Neuronal stem cell (in vitro differentiated cells): Measurements from ENCODE around the gene THEM4.
A peak's percentile ranks its signal among the peaks of the same experiment; 100 is the strongest.
"Not testable (repeated sequence)": the region's sequence is repeated elsewhere in the genome, so short reads cannot be mapped to it uniquely, and the experiment has no call there.

Experiments used
- DNase-seq: peaks from one replicate; pipeline ENCODE4 v3.0.0-alpha.2; 2013; ENCODE audit warnings: low spot score
- H2AFZ ChIP-seq: one replicate; pipeline ENCODE4 v1.6.1; 2013; ENCODE audit warnings: mild to moderate bottlenecking, low read length, inconsistent platforms
- H2AK5ac ChIP-seq: 2 replicates; pipeline ENCODE4 v1.6.1; 2013; ENCODE audit warnings: low read depth, mild to moderate bottlenecking, inconsistent platforms, low read length, moderate library complexity, mixed read lengths
- H2BK120ac ChIP-seq: 2 replicates; pipeline ENCODE4 v1.6.1; 2013; ENCODE audit warnings: low read depth, mild to moderate bottlenecking, inconsistent platforms, low read length, moderate library complexity, mixed read lengths
- H2BK12ac ChIP-seq: one replicate; pipeline ENCODE4 v1.6.1; 2013; ENCODE audit warnings: low read length, inconsistent platforms
- H2BK15ac ChIP-seq: 2 replicates; pipeline ENCODE4 v1.6.1; 2013; ENCODE audit warnings: mild to moderate bottlenecking, low read length, inconsistent platforms, mixed read lengths
- H2BK5ac ChIP-seq: one replicate; pipeline ENCODE4 v1.6.1; 2013; ENCODE audit warnings: inconsistent platforms, mild to moderate bottlenecking, low read length, moderate library complexity
- H3K14ac ChIP-seq: one replicate; pipeline ENCODE4 v1.6.1; 2013; ENCODE audit warnings: low read length, inconsistent platforms
- H3K18ac ChIP-seq: 2 replicates; pipeline ENCODE4 v1.6.1; 2013; ENCODE audit warnings: low read length, inconsistent platforms
- H3K23ac ChIP-seq: 2 replicates; pipeline ENCODE4 v1.6.1; 2013; ENCODE audit warnings: low read depth, mild to moderate bottlenecking, mixed read lengths, low read length, inconsistent platforms; ENCODE audit not compliant: poor library complexity
- H3K27ac ChIP-seq: replicated peaks from 3 replicates; pipeline ENCODE4 v1.5.1; 2013; ENCODE audit warnings: low read length, inconsistent platforms
- H3K27me3 ChIP-seq, 3 experiments: 2 replicates each; pipeline ENCODE4 v1.6.1; 2013; ENCODE audit warnings: low read length in 3 of 3, mild to moderate bottlenecking in 2 of 3, inconsistent platforms in 1 of 3, low read depth in 1 of 3, mixed read lengths in 1 of 3, moderate library complexity in 1 of 3; ENCODE audit not compliant: control insufficient read depth in 3 of 3, insufficient read depth in 3 of 3
- H3K36me3 ChIP-seq, 2 donors: replicated peaks in 1 of 2; 2 replicates each; pipeline ENCODE4 v1.6.1; 2013; ENCODE audit warnings: low read length in 2 of 2; ENCODE audit not compliant: control insufficient read depth in 2 of 2, insufficient read depth in 2 of 2
- H3K4ac ChIP-seq: 2 replicates; pipeline ENCODE4 v1.6.1; 2013; ENCODE audit warnings: inconsistent platforms, mild to moderate bottlenecking, low read length, moderate library complexity
- H3K4me1 ChIP-seq, 2 donors: 1 replicate in 1 of 2; 2 replicates in 1 of 2; pipeline ENCODE4 v1.6.1; 2013; ENCODE audit warnings: low read length in 2 of 2, low read depth in 1 of 2; ENCODE audit not compliant: control insufficient read depth in 2 of 2, insufficient read depth in 1 of 2
- H3K4me2 ChIP-seq: one replicate; pipeline ENCODE4 v1.6.1; 2013; ENCODE audit warnings: mild to moderate bottlenecking, low read length, inconsistent platforms; ENCODE audit not compliant: insufficient read depth, poor library complexity, severe bottlenecking
- H3K4me3 ChIP-seq, 2 donors: 2 replicates each; pipeline ENCODE4 v1.5.1; 2013; ENCODE audit warnings: low read length in 2 of 2, mild to moderate bottlenecking in 2 of 2, inconsistent platforms in 1 of 2, moderate library complexity in 1 of 2
- H3K79me1 ChIP-seq: one replicate; pipeline ENCODE4 v1.6.1; 2013; ENCODE audit warnings: low read depth, mild to moderate bottlenecking, inconsistent platforms, low read length, moderate library complexity
- H3K9ac ChIP-seq: one replicate; pipeline ENCODE4 v1.6.1; 2013; ENCODE audit warnings: mild to moderate bottlenecking, low read depth, low read length, inconsistent platforms; ENCODE audit not compliant: poor library complexity
- H3K9me3 ChIP-seq, 2 donors: replicated peaks in 1 of 2; 2 replicates each; pipeline versions ENCODE3 to v1.6.1; 2013; ENCODE audit warnings: low read length in 2 of 2, mild to moderate bottlenecking in 2 of 2, inconsistent platforms in 1 of 2, low read depth in 1 of 2, mixed read lengths in 1 of 2, moderate library complexity in 1 of 2; ENCODE audit not compliant: control insufficient read depth in 2 of 2, insufficient read depth in 1 of 2
- H4K8ac ChIP-seq: one replicate; pipeline ENCODE4 v1.6.1; 2013; ENCODE audit warnings: low read depth, mild to moderate bottlenecking, inconsistent platforms, low read length, moderate library complexity
- H4K91ac ChIP-seq: one replicate; pipeline ENCODE4 v1.6.1; 2013; ENCODE audit warnings: low read length, low read depth, mild to moderate bottlenecking, inconsistent platforms; ENCODE audit not compliant: poor library complexity
- WGBS, 2 donors: extraction: QIAGEN DNeasy Blood & Tissue Kit; methylation state at CpG; one replicate each; pipeline ENCODE4 v1.1.7; 2013; ENCODE audit warnings: missing lambda C conversion rate in 2 of 2, mixed read lengths in 1 of 2; ENCODE audit not compliant: insufficient read length in 2 of 2, insufficient replicate concordance in 1 of 2; ENCODE audit errors: extremely low coverage in 2 of 2; 5-methylcytosine and 5-hydroxymethylcytosine counted together

THEM4 gene

GRCh38 chr1:151855933-151856332, 53.4 kb downstream of the THEM4 start:
- no peak overlapping the region for H2BK12ac ChIP-seq
- no peak overlapping the region for H4K91ac ChIP-seq
- no peak overlapping the region for H2AK5ac ChIP-seq
- H2AFZ ChIP-seq = no peak overlapping the region
- H3K9me3 ChIP-seq = no peaks in the 10 kb centered on the region
- no peaks in the 10 kb centered on the region for H3K36me3 ChIP-seq
- no peak overlapping the region for H3K4ac ChIP-seq
- peaks cover 0 to 67% (median 0%) of the 10 kb centered on the region in 3 experiments for H3K27me3 ChIP-seq
- no peak overlapping the region for H3K23ac ChIP-seq
- H4K8ac ChIP-seq = no peak overlapping the region
- H3K14ac ChIP-seq = no peak overlapping the region
- no peak overlapping the region for H3K18ac ChIP-seq
- H3K27ac ChIP-seq = no peak overlapping the region
- no peak overlapping the region for H3K4me3 ChIP-seq
- H2BK5ac ChIP-seq = no peak overlapping the region
- no peak overlapping the region for H3K4me2 ChIP-seq
- no CpG with 5 or more reads among the region's 4 CpGs for WGBS, 2 donors
- no peak for DNase-seq
- H3K9ac ChIP-seq = no peak overlapping the region
- no peak overlapping the region for H2BK15ac ChIP-seq
- no peaks in the 10 kb centered on the region for H3K79me1 ChIP-seq
- H2BK120ac ChIP-seq = no peak overlapping the region
- H3K4me1 ChIP-seq = peaks cover 0 to 9% of the 10 kb centered on the region in 2 donors

- not testable (repeated sequence) for DNase-seq, H3K9me3 ChIP-seq, H3K4me1 ChIP-seq, H3K4me3 ChIP-seq, H3K79me1 ChIP-seq, H3K4me2 ChIP-seq, H3K14ac ChIP-seq, H3K9ac ChIP-seq, H2AFZ ChIP-seq, H3K23ac ChIP-seq, H2BK120ac ChIP-seq, H2BK15ac ChIP-seq, H3K18ac ChIP-seq, H2BK12ac ChIP-seq, H3K27ac ChIP-seq, H4K8ac ChIP-seq, H4K91ac ChIP-seq, H2AK5ac ChIP-seq, H2BK5ac ChIP-seq, H3K36me3 ChIP-seq, H3K4ac ChIP-seq
- H3K27me3 ChIP-seq = peaks cover 0 to 68% (median 0%) of the 10 kb centered on the region in 3 experiments
- WGBS, 2 donors = no CpG with 5 or more reads among the region's 8 CpGs
Measured at GRCh38 chr1:151855516-151855915, 53.8 kb downstream of the THEM4 start.

- Histone ChIP-seq H3K4ac (no peak overlapping the region), H2BK120ac (no peak overlapping the region), H3K9ac (no peak overlapping the region), H4K8ac (no peak overlapping the region), H3K23ac (no peak overlapping the region), H3K27me3 (peaks cover 0 to 68% (median 0%) of the 10 kb centered on the region in 3 experiments), H3K4me1 (peaks cover 0 to 5% of the 10 kb centered on the region in 2 donors), H3K14ac (no peak overlapping the region), H2BK12ac (no peak overlapping the region), H3K79me1 (no peaks in the 10 kb centered on the region), H2AK5ac (no peak overlapping the region), H3K36me3 (no peaks in the 10 kb centered on the region), H4K91ac (no peak overlapping the region), H2BK5ac (no peak overlapping the region), H3K18ac (no peak overlapping the region), H3K9me3 (no peaks in the 10 kb centered on the region), H2BK15ac (no peak overlapping the region), H3K27ac (no peak overlapping the region), H3K4me3 (no peak overlapping the region), H2AFZ (no peak overlapping the region), H3K4me2 (no peak overlapping the region)
- DNase-seq = no peak
- no CpG with 5 or more reads among the region's 7 CpGs for WGBS, 2 donors
Measured at GRCh38 chr1:151854658-151855057, 54.7 kb downstream of the THEM4 start.

GRCh38 chr1:151853411-151853943, 55.8 kb downstream of the THEM4 start, which contains the start of gene THEM5:
THEM5 (minus strand) TSS chr1:151853712; CDS start chr1:151853565, 147 bp downstream.
- Histone ChIP-seq H2BK120ac (no peak within 1 kb of the TSS), H2BK15ac (no peak within 1 kb of the TSS), H3K9ac (no peak within 1 kb of the TSS), H3K14ac (no peak within 1 kb of the TSS), H2AFZ (no peak within 1 kb of the TSS), H2AK5ac (peak within 1 kb of the TSS; percentile 68), H3K18ac (no peak within 1 kb of the TSS), H3K9me3 (no peaks in the 10 kb centered on the region), H3K79me1 (no peaks in the 10 kb centered on the region), H3K4ac (no peak within 1 kb of the TSS), H3K36me3 (no peaks in the 10 kb centered on the region), H4K8ac (peak within 1 kb of the TSS; percentile 56), H3K4me1 (peaks cover 0 to 1% of the 10 kb centered on the region in 2 donors), H3K4me2 (no peak within 1 kb of the TSS), H2BK5ac (peak within 1 kb of the TSS; percentile 39), H3K4me3 (no peak within 1 kb of the TSS), H2BK12ac (no peak within 1 kb of the TSS), H3K23ac (peak within 1 kb of the TSS; percentile 44), H4K91ac (no peak within 1 kb of the TSS), H3K27me3 (peaks cover 0 to 64% (median 0%) of the 10 kb centered on the region in 3 experiments), H3K27ac (no peak within 1 kb of the TSS)
- WGBS, 2 donors = no CpG with 5 or more reads among the region's 5 CpGs
- no peak for DNase-seq
